Mucosa of rectum (tissue), 2 donors: ENCODE data around the gene CERS1.

Experiments used
- H3K27ac ChIP-seq, 2 donors: one replicate each; pipeline ENCODE4 v1.7.0; 2013; ENCODE audit warnings: inconsistent platforms in 2 of 2, low read depth in 2 of 2, low read length in 2 of 2
- H3K27me3 ChIP-seq, 2 donors: one replicate each; pipeline ENCODE4 v1.7.0; 2013; ENCODE audit warnings: low read length in 2 of 2; ENCODE audit not compliant: control insufficient read depth in 2 of 2, insufficient read depth in 2 of 2
- H3K36me3 ChIP-seq, 2 donors: one replicate each; pipeline ENCODE4 v1.7.0; 2013; ENCODE audit warnings: low read length in 2 of 2; ENCODE audit not compliant: control insufficient read depth in 2 of 2, insufficient read depth in 2 of 2
- H3K4me1 ChIP-seq, 2 donors: one replicate each; pipeline ENCODE4 v1.7.0; 2013; ENCODE audit warnings: low read length in 2 of 2, mild to moderate bottlenecking in 1 of 2; ENCODE audit not compliant: control insufficient read depth in 2 of 2, insufficient read depth in 2 of 2
- H3K4me3 ChIP-seq, 2 donors: one replicate each; pipeline ENCODE4 v1.7.0; 2013; ENCODE audit warnings: low read length in 2 of 2
- H3K9ac ChIP-seq, 2 donors: one replicate each; pipeline ENCODE4 v1.7.0; 2013; ENCODE audit warnings: low read length in 2 of 2, low read depth in 1 of 2, mild to moderate bottlenecking in 1 of 2
- H3K9me3 ChIP-seq, 2 donors: one replicate each; pipeline ENCODE4 v1.7.0; 2013; ENCODE audit warnings: low read length in 2 of 2; ENCODE audit not compliant: control insufficient read depth in 2 of 2
- donor health status: healthy.
- donor health status: Normal muscosa, but diverticular disease.

Gene CERS1

GRCh38 chr19:18863843-18864362, 32.1 kb downstream of the CERS1 start:
- Histone ChIP-seq H3K27ac (no peak overlapping the region), H3K4me3 (no peak overlapping the region), H3K27me3 (no peaks in the 10 kb centered on the region), H3K36me3 (peaks cover 76 to 85% of the 10 kb centered on the region in 2 donors), H3K9me3 (no peaks in the 10 kb centered on the region), H3K4me1 (peaks cover 0 to 3% of the 10 kb centered on the region in 2 donors), H3K9ac (no peak overlapping the region)

GRCh38 chr19:18862976-18863842, 32.7 kb downstream of the CERS1 start:
- no peak overlapping the region for H3K9ac ChIP-seq
- H3K27ac ChIP-seq: no peak overlapping the region
- H3K36me3 ChIP-seq: peaks cover 83 to 92% of the 10 kb centered on the region in 2 donors
- H3K9me3 ChIP-seq: no peaks in the 10 kb centered on the region
- H3K27me3 ChIP-seq: no peaks in the 10 kb centered on the region
- H3K4me3 ChIP-seq: no peak overlapping the region
- peaks cover 0 to 3% of the 10 kb centered on the region in 2 donors for H3K4me1 ChIP-seq

GRCh38 chr19:18861917-18862316, 34.0 kb downstream of the CERS1 start:
- Histone ChIP-seq H3K9me3 (no peaks in the 10 kb centered on the region), H3K9ac (no peak overlapping the region), H3K4me1 (peaks cover 0 to 3% of the 10 kb centered on the region in 2 donors), H3K27ac (no peak overlapping the region), H3K27me3 (no peaks in the 10 kb centered on the region), H3K4me3 (no peak overlapping the region), H3K36me3 (peaks cover 83 to 93% of the 10 kb centered on the region in 2 donors)

- Histone ChIP-seq H3K9ac (no peak overlapping the region), H3K36me3 (peaks cover 87 to 95% of the 10 kb centered on the region in 2 donors), H3K9me3 (no peaks in the 10 kb centered on the region), H3K27me3 (no peaks in the 10 kb centered on the region), H3K27ac (no peak overlapping the region), H3K4me3 (no peak overlapping the region), H3K4me1 (peaks cover 0 to 3% of the 10 kb centered on the region in 2 donors)
Measured at GRCh38 chr19:18861235-18861634, 34.7 kb downstream of the CERS1 start.

GRCh38 chr19:18860725-18861124, 35.2 kb downstream of the CERS1 start:
- peaks cover 0 to 3% of the 10 kb centered on the region in 2 donors for H3K4me1 ChIP-seq
- no peaks in the 10 kb centered on the region for H3K9me3 ChIP-seq
- H3K4me3 ChIP-seq: no peak overlapping the region
- H3K27me3 ChIP-seq: no peaks in the 10 kb centered on the region
- peaks cover 88 to 95% of the 10 kb centered on the region in 2 donors for H3K36me3 ChIP-seq
- H3K27ac ChIP-seq: no peak overlapping the region
- H3K9ac ChIP-seq: no peak overlapping the region

GRCh38 chr19:18860302-18860700, 35.7 kb downstream of the CERS1 start:
- Histone ChIP-seq H3K4me1 (peaks cover 0 to 3% of the 10 kb centered on the region in 2 donors), H3K9me3 (no peaks in the 10 kb centered on the region), H3K36me3 (peaks cover 88 to 95% of the 10 kb centered on the region in 2 donors), H3K4me3 (no peak overlapping the region), H3K27me3 (no peaks in the 10 kb centered on the region), H3K9ac (no peak overlapping the region), H3K27ac (no peak overlapping the region)

- Histone ChIP-seq H3K27ac (no peak overlapping the region), H3K9me3 (no peaks in the 10 kb centered on the region), H3K27me3 (no peaks in the 10 kb centered on the region), H3K36me3 (peaks cover 91 to 95% of the 10 kb centered on the region in 2 donors), H3K4me3 (no peak overlapping the region), H3K9ac (no peak overlapping the region), H3K4me1 (peaks cover 0 to 3% of the 10 kb centered on the region in 2 donors)
Measured at GRCh38 chr19:18859676-18860301, 36.2 kb downstream of the CERS1 start.

- H3K27ac ChIP-seq: no peak overlapping the region
Measured at GRCh38 chr19:18858906-18859646, 36.9 kb downstream of the CERS1 start.

GRCh38 chr19:18857223-18857622, 38.7 kb downstream of the CERS1 start:
- H3K4me3 ChIP-seq: no peak overlapping the region
- H3K36me3 ChIP-seq: peaks cover 94 to 98% of the 10 kb centered on the region in 2 donors
- no peak overlapping the region for H3K9ac ChIP-seq
- peaks cover 0 to 3% of the 10 kb centered on the region in 2 donors for H3K4me1 ChIP-seq
- no peaks in the 10 kb centered on the region for H3K9me3 ChIP-seq
- no peak overlapping the region for H3K27ac ChIP-seq
- no peaks in the 10 kb centered on the region for H3K27me3 ChIP-seq

More at GRCh38 chr19:18858906-18859646, 36.9 kb downstream of the CERS1 start:
- H3K36me3 ChIP-seq: peaks cover 97 to 99% of the 10 kb centered on the region in 2 donors
- H3K4me1 ChIP-seq: peaks cover 0 to 3% of the 10 kb centered on the region in 2 donors
- no peaks in the 10 kb centered on the region for H3K27me3 ChIP-seq
- no peak overlapping the region for H3K4me3 ChIP-seq
- H3K9me3 ChIP-seq: no peaks in the 10 kb centered on the region
- H3K9ac ChIP-seq: no peak overlapping the region
